ENCODE data around the gene SLX4IP. TPM values are rescaled to one million over a fixed set of nuclear protein-coding genes. Genes with fewer than 3 reads are reported as not detected.

Gene SLX4IP
- total RNA-seq, 2 donors from 2014 or later = 3.8 to 9.1 TPM

DNA sequence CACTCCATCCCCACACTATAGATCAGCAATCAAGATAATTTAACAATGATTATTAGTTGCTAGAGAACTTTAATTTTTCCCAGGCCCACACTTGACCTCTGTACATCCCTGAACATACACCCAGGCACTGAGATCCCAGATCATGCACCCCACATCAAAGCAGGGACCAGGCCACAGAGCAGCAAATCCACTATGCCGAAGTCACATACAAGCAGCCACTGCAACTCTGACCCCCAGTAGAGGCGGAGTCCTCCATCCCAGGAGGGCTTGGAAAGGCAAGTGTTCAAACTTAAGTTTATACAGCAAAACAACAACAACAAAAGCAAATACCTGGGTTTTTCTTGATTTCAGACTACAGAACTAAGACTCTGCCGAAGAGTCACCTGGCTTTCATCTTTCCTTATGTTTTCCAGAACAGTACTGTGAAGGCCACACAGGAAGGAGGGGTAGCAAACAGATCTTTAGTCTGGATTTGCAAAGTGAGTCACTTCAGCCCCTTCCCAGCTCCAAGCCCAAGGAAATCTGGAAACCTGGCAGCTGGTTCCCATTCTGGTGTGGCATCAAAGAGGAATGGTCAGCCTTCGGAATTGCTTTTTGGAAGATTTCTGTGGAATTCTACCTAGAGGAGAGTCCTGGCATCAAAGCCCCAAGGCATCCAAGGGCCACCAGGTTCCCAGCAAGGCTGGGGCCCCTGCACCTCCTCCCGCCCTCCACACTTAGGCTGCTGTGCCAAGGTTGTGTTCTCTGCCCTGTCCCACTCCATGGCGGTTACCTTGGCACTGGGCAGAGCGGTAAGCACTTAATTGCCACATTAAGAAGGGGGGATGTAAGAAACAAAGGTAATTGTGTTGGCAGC, 231.3 kb downstream of the SLX4IP start:
- ATAC-seq (no peak), DNase-seq (ENCODE audit: low spot score in 2 of 2) (no peak)
- H3K36me3 Mint-ChIP-seq = peaks cover 0 to 6% of the 10 kb centered on the region in 2 donors
- no peaks in the 10 kb centered on the region for H3K9me3 Mint-ChIP-seq
- H3K27ac Mint-ChIP-seq = no peak overlapping the region

GRCh38 chr20:10667077-10667401, 231.9 kb downstream of the SLX4IP start:
- ATAC-seq (no peak), DNase-seq (ENCODE audit: low spot score in 2 of 2) (no peak)
- H3K36me3 Mint-ChIP-seq = peaks cover 0 to 6% of the 10 kb centered on the region in 2 donors
- H3K27ac Mint-ChIP-seq = no peak overlapping the region
- H3K9me3 Mint-ChIP-seq = no peaks in the 10 kb centered on the region

DNA sequence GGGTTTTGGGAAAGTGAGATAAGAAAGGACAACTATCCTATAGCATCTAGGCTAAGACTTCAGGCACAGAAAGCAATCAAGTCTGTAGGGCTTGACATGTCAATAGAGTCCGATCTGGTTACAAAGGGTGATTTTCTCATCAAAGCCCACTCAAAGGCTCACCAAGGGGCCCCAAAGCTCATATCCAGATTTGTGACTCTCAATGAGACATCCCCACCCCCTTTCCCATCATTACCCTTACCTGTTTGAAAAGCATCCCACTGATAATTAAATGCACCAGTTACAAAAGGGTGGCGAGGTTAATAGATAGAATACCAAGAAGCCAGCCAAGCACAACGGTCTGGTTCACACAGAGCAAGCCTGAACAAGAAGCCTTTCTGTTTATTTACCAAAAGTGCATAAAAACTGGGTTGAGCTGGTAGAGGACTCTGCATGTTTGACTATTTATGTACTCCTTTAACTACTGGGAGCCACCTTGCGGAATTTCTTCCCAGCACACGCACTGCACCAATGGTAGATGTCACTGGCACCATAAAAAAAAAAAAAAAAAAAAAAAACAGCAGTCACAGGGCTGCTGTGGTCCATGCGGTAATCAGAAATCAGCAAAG, 232.6 kb downstream of the SLX4IP start:
- no peak for ATAC-seq

GRCh38 chr20:10668677-10669368, 233.7 kb downstream of the SLX4IP start:
- no peak for ATAC-seq
- no peak overlapping the region for H3K27ac Mint-ChIP-seq

More for the DNA sequence above, 232.6 kb downstream of the SLX4IP start:
- DNase-seq (ENCODE audit: low spot score in 2 of 2) = no peak
- Mint-ChIP-seq H3K36me3 (peaks cover 0 to 6% of the 10 kb centered on the region in 2 donors), H3K9me3 (no peaks in the 10 kb centered on the region), H3K27ac (no peak overlapping the region)

DNA sequence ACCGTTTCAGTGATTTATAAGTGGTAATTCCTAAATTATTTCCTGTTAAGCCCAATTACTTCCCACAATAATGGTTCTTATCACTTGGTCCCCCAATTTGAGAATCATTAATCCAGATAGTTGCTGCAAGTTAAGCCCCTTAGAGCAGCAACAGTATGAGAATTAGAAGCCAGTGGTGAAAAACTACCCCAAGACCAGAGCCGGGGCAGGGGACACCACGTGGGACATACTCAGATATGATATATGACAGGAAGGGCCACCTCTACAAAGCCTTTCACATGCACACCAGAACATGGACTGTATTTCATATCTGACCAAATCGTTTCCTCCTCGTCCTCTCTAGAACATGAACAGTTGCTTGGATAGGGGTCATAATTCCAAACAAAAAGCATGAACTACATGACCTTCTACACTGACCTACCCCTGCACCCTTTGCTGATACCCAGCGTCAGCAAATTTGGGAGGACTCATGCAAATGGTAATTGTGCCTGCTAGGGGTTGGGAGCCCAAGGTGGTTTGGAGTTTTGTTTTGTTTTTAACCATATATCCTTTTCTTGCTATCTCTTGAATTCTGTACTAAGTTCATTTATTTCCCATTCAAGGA, 234.8 kb downstream of the SLX4IP start:
- ATAC-seq = no peak
- Mint-ChIP-seq H3K36me3 (peaks cover 0 to 6% of the 10 kb centered on the region in 2 donors), H3K9me3 (no peaks in the 10 kb centered on the region), H3K27ac (no peak overlapping the region)
- DNase-seq (ENCODE audit: low spot score in 2 of 2) = no peak

More at GRCh38 chr20:10668677-10669368, 233.7 kb downstream of the SLX4IP start:
- Mint-ChIP-seq H3K36me3 (peaks cover 0 to 6% of the 10 kb centered on the region in 2 donors), H3K9me3 (no peaks in the 10 kb centered on the region)
- no peak for DNase-seq (ENCODE audit: low spot score in 2 of 2)

DNA sequence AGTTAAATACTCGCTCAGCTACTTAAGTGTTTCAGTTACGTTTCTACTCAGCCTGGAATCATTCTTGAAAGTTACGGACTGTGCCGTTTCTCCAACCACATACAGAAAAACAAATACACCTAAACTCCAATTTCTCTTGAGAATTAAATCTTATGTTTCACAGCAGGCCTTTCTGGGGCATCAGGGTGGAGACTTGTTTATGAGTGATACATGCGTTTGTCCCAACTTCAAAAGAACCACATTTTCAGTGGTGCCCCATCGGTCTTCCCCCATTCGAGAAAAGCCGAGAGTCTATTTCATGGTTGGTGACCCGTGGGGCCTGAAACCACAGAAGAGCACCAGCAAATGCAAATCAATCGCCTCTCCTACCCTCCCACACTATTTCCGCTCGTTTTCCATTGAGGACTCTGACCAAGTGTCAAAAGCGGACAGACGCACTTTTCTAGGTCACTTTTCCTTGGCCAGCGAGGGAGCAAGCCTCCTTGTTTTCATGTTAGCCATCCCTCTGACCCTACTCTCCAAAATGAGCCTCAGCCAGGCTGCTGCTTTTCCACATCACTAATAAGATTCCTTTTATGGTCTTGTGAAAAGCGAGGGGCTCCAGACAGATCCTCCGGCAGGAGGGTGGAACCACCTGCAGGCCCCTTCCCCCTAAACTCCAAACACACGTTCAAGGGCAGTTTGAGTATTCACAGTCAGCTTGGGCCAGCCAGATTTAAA, 235.6 kb downstream of the SLX4IP start:
- Mint-ChIP-seq H3K9me3 (no peaks in the 10 kb centered on the region), H3K27ac (no peak overlapping the region), H3K36me3 (peaks cover 0 to 6% of the 10 kb centered on the region in 2 donors)
- ATAC-seq = no peak
- no peak for DNase-seq (ENCODE audit: low spot score in 2 of 2)

- Mint-ChIP-seq H3K27ac (no peak overlapping the region), H3K36me3 (peaks cover 0 to 6% of the 10 kb centered on the region in 2 donors), H3K9me3 (no peaks in the 10 kb centered on the region)
- ATAC-seq (peak; percentile 13 to 18), DNase-seq (ENCODE audit: low spot score in 2 of 2) (peak in 1 of 2 donors; percentile 21)
Measured at GRCh38 chr20:10671221-10671918, 236.3 kb downstream of the SLX4IP start.

GRCh38 chr20:10671919-10672623, 237.0 kb downstream of the SLX4IP start:
- Mint-ChIP-seq H3K9me3 (no peaks in the 10 kb centered on the region), H3K36me3 (peaks cover 0 to 6% of the 10 kb centered on the region in 2 donors), H3K27ac (no peak overlapping the region)
- DNase-seq (ENCODE audit: low spot score in 2 of 2) (peak in 1 of 2 donors; percentile 7), ATAC-seq (no peak)

- H3K27ac Mint-ChIP-seq = no peak overlapping the region
- peak; percentile 44 to 66 for DNase-seq (ENCODE audit: low spot score in 2 of 2)
- H3K36me3 Mint-ChIP-seq = peaks cover 0 to 6% of the 10 kb centered on the region in 2 donors
- peak; percentile 30 to 58 for ATAC-seq
- H3K9me3 Mint-ChIP-seq = no peaks in the 10 kb centered on the region
Measured at GRCh38 chr20:10672624-10673127, 237.6 kb downstream of the SLX4IP start.

DNA sequence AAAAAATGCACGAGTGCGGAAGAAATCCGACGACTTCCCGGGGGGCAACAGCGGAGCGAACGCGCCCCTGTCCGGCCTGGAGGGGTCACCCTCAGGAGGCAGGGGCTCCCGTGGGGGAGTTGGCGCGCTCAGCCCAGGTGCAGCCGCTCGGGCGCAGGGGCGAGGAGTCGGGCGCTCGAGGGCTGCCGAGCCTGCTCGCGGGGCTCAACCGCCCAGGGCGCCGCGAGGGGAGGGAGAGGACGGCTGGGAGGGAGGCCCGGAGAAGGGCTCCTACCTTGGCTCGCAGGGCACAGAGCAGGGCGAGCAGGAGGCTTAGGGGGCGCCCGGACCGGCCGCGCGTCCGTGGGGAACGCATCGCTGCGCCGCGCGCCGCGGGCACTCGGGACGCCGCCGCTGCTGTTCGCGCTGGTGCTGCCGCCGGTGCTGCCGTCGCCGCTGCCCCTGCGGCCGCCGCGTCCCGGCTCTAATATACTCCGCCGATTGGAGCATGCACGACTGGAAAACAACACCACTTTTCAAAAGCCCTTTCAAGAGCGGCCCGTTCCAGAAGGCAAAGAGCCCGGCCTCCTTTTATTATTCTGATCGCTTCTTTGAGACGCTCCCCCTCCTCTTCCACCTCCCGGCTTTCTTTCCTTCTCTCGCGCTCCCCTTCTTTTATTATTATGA, 238.2 kb downstream of the SLX4IP start:
- H3K9me3 Mint-ChIP-seq = no peaks in the 10 kb centered on the region
- ATAC-seq (peak in 1 of 2 donors; percentile 7), DNase-seq (ENCODE audit: low spot score in 2 of 2) (peak in 1 of 2 donors; percentile 22)
- peak overlapping the region in 1 of 2 donors; percentile 88 for H3K27ac Mint-ChIP-seq
- H3K36me3 Mint-ChIP-seq = peaks cover 0 to 6% of the 10 kb centered on the region in 2 donors

DNA sequence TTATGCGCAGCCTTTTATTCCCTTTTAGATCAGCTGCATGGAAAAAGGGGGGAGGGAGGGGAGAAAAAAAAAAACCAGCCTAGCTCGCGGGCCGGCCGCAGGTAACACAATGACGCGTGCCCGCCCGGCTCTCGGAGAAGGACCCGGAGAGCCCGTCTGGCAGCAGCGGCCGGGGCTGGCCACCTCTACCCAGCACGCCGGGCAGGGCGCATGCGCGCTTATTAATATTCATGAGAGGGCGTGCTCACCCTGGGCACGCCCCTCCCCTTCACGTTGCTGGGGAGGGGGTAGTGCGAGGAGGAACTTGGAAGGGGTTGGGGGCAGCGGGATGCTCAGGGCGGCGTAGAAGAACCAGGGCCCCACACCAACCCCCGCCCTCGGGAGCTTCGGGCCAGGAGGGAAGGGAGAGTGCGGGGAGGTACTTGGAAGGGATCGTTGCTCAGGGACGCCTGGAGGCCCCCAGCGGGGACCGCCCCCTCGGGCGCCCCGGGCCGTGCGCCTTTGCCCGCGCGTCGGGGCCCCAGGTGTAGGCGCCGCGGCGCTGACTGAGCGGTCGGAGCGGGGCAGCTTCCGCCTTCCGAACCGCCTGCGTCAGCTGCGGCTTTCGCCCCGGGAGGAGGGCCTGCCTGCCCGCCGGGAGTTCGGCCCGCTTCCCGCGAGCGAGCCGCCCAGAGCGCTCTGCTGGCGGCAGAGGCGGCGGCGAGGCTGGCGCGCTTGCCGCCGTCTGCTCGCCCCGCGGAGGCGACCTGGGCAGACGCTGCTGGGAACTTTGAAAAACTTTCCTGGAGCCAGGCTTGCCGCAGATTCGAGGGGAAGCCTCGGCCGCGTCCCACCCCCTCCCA, 239.0 kb downstream of the SLX4IP start, which contains the start of gene JAG1:
Gene JAG1 (minus strand): TSS at position 158 of the 842 bp plus-strand sequence. CDS start 469 bp downstream, outside the sequence.
- H3K27ac Mint-ChIP-seq = peak within 1 kb of the TSS in 1 of 2 donors; percentile 88
- ATAC-seq (peak; percentile 76 to 84), DNase-seq (ENCODE audit: low spot score in 2 of 2) (peak; percentile 75 to 80)
- H3K36me3 Mint-ChIP-seq = peaks cover 0 to 6% of the 10 kb centered on the region in 2 donors
- H3K9me3 Mint-ChIP-seq = no peaks in the 10 kb centered on the region

DNA sequence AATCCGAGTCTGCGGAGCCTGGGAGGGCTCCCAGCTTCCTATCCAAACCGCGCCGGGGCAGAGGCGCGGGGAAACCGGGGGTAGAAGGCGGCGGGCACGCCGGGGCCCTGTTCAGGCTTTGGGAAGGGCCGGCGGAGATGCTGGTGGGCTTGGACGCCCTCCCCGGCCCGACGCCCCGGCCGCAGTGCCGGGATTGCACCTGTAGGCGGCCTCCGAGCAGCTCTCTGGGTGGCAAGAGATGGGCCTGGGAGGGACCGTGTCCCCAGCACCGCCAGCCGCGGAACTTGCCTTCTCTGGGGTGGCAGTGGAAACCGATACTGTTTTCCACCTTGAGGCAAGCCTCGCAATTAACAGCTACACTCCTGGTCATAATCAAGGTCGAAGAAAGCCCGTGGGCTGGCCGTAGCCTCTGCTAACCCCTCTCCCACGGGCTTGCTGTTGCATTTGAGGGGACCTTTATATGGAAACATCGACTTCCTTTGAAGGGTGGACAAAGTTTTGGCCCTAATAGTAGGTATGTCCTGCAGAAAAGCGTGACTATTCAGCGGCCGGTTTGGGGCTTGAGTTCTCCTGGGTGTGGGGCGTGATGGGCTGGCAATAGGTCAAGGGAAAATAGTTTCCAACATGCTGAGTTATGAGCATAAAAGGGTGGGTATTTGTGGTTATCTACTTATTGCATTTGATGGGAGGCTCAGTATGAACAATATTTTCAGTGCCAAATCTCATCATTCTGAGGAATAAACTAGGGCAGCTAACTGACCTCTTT, 239.8 kb downstream of the SLX4IP start:
- Mint-ChIP-seq H3K36me3 (peaks cover 0 to 6% of the 10 kb centered on the region in 2 donors), H3K9me3 (no peaks in the 10 kb centered on the region), H3K27ac (no peak overlapping the region)
- ATAC-seq = peak; percentile 23 to 47
- DNase-seq (ENCODE audit: low spot score in 2 of 2) = peak in 1 of 2 donors; percentile 65

- ATAC-seq (no peak), DNase-seq (ENCODE audit: low spot score in 2 of 2) (no peak)
- no peak overlapping the region for H3K27ac Mint-ChIP-seq
- peaks cover 0 to 6% of the 10 kb centered on the region in 2 donors for H3K36me3 Mint-ChIP-seq
- no peaks in the 10 kb centered on the region for H3K9me3 Mint-ChIP-seq
Measured at GRCh38 chr20:10675450-10675848, 240.3 kb downstream of the SLX4IP start.
